Thyroid gland (tissue), 4 donors: ENCODE results near the gene SLC7A9.

Experiments
- CTCF ChIP-seq, 6 experiments: fragments of 200-600 bp in 3 of 6; fragments of 450-650 bp in 3 of 6; sonication (generic) in 3 of 6; IDR thresholded peaks; one replicate each; pipeline ENCODE4 v1.5.1; 2016 to 2019; ENCODE audit warnings: antibody characterized with exemption in 6 of 6, mild to moderate bottlenecking in 2 of 6, inconsistent platforms in 1 of 6, moderate library complexity in 1 of 6
- POLR2A ChIP-seq, 2 donors: fragments of 450-650 bp; IDR thresholded peaks; one replicate each; pipeline ENCODE4 v1.6.1; 2017; ENCODE audit warnings: antibody characterized with exemption in 2 of 2, mild to moderate bottlenecking in 2 of 2, moderate library complexity in 1 of 2

- TF ChIP-seq CTCF (IDR thresholded peaks at IDR 0.05) (no peak), POLR2A (IDR thresholded peaks at IDR 0.05) (no peak)
Observed at GRCh38 chr19:32877977-32878745, 8.6 kb upstream of the SLC7A9 start.
